HepG2 (cell line): ENCODE measurements around the gene SEPTIN5. TPM values are rescaled to one million over a fixed set of nuclear protein-coding genes. Genes with fewer than 3 reads are reported as not detected.

Experiments used
- ERF ChIP-seq: IDR thresholded peaks from 2 replicates; pipeline ENCODE4 v1.6.1; 2018; ENCODE audit warnings: missing biosample characterization, missing genetic modification reagents
- GABPA ChIP-seq, 2 experiments: IDR thresholded peaks; 2 replicates each; pipeline ENCODE4 v1.6.1; 2011 to 2016; ENCODE audit warnings: low read depth in 2 of 2, low read length in 1 of 2, missing biosample characterization in 1 of 2, missing genetic modification characterization in 1 of 2
- GABPB1 ChIP-seq: IDR thresholded peaks from 2 replicates; pipeline ENCODE4 v1.6.1; 2016; ENCODE audit warnings: mild to moderate bottlenecking, missing genetic modification reagents, moderate library complexity, missing compliant biosample characterization
- MAX ChIP-seq: IDR thresholded peaks from 2 replicates; pipeline ENCODE4 v1.6.1; 2012; ENCODE audit warnings: inconsistent platforms
- MEIS2 ChIP-seq: sonication (generic); formaldehyde crosslinking; IDR thresholded peaks from 2 replicates; pipeline ENCODE4 v1.9.0; 2021; ENCODE audit warnings: mild to moderate bottlenecking, missing genetic modification reagents
- MZF1 ChIP-seq: sonication (generic); formaldehyde crosslinking; IDR thresholded peaks from 2 replicates; pipeline ENCODE4 v1.8.1; 2023; ENCODE audit warnings: mild to moderate bottlenecking, missing genetic modification reagents, borderline replicate concordance
- NR3C1 ChIP-seq: sonication (generic); formaldehyde crosslinking; IDR thresholded peaks from 2 replicates; pipeline ENCODE4 v1.4.0; 2020; ENCODE audit warnings: missing genetic modification reagents
- PHB2 ChIP-seq: fragments of 450-650 bp; IDR thresholded peaks from 2 replicates; pipeline ENCODE4 v1.6.1; 2018; ENCODE audit not compliant: partially characterized antibody
- SP4 ChIP-seq: sonication (generic); formaldehyde crosslinking; IDR thresholded peaks from 2 replicates; pipeline ENCODE4 v1.8.1; 2023; ENCODE audit warnings: mild to moderate bottlenecking, missing genetic modification reagents
- ZBTB34 ChIP-seq: sonication (generic); formaldehyde crosslinking; IDR thresholded peaks from 2 replicates; pipeline ENCODE4 v1.8.0; 2022; ENCODE audit warnings: mild to moderate bottlenecking, missing genetic modification reagents
- ZGPAT ChIP-seq: IDR thresholded peaks from 2 replicates; pipeline ENCODE4 v1.6.1; 2016; ENCODE audit warnings: mild to moderate bottlenecking
- ZNF256 ChIP-seq: sonication (generic); formaldehyde crosslinking; conservative IDR thresholded peaks from 2 replicates; pipeline ENCODE4 v1.4.0; 2020; ENCODE audit warnings: missing genetic modification reagents
- ZNF687 ChIP-seq: sonication (generic); formaldehyde crosslinking; IDR thresholded peaks from 2 replicates; pipeline ENCODE4 v1.5.1; 2020; ENCODE audit warnings: mild to moderate bottlenecking, missing genetic modification reagents, moderate library complexity
- ZSCAN20 ChIP-seq: sonication (generic); formaldehyde crosslinking; IDR thresholded peaks from 2 replicates; pipeline ENCODE4 v1.4.0; 2020; ENCODE audit warnings: missing genetic modification reagents, mild to moderate bottlenecking, borderline replicate concordance
- polyA plus RNA-seq, 8 experiments: library from polyadenylated mRNA; depleted of rRNA in 3 of 8; stranded (reverse) in 7 of 8; unstranded in 1 of 8; fragments of >200 nt; fragmentation: Illumina TruSeq in 4 of 8; extraction: Trizol in 4 of 8; gene quantifications; 2 replicates each; pipeline versions ENCODE4 v1.2.1 to v1.2.3, GENCODE V29; 2011 to 2016; ENCODE audit warnings: low read depth in 4 of 8, missing spikeins in 1 of 8, mixed read lengths in 1 of 8; ENCODE audit not compliant: insufficient read depth in 1 of 8
- total RNA-seq, 5 experiments: library from RNA; depleted of rRNA; stranded (reverse); fragments of >200 nt; fragmentation: Illumina TruSeq; extraction: Trizol; gene quantifications; 2 replicates each; pipeline ENCODE4 v1.2.3, GENCODE V29; 2016; ENCODE audit warnings: low read depth in 1 of 5
- TF ChIP-seq, protein P1 (sequence below): sonication (generic); formaldehyde crosslinking; IDR thresholded peaks from 2 replicates; pipeline ENCODE4 v1.4.0; 2020; ENCODE audit warnings: mild to moderate bottlenecking, missing genetic modification reagents, borderline replicate concordance
- TF ChIP-seq, protein P2 (sequence below): sonication (generic); formaldehyde crosslinking; IDR thresholded peaks from 2 replicates; pipeline ENCODE4 v1.4.0; 2020; ENCODE audit warnings: missing genetic modification reagents

Gene SEPTIN5
- total and polyA plus RNA-seq, 2 of the 13 experiments (the other 11 are each of a cell fraction or from before 2014, with no cell fraction given), result 0.33 TPM; not detected in 1

GRCh38 chr22:19717691-19718455, 3.6 kb downstream of the SEPTIN5 start (continued):
- TF ChIP-seq ZNF687 (CRISPR knock-in tag), result peak; percentile 64
- TF ChIP-seq PHB2, result no peak
- peak; percentile 71 for TF ChIP-seq GABPB1
- no peak for TF ChIP-seq ZNF256 (CRISPR knock-in tag)
- no peak for TF ChIP-seq NR3C1
- no peak for TF ChIP-seq GABPA (IDR thresholded peaks at IDR 0.05; ENCODE audit: low read depth, low read length)
- TF ChIP-seq GABPA (CRISPR knock-in tag; IDR thresholded peaks at IDR 0.05; ENCODE audit: low read depth), result no peak
- TF ChIP-seq ZGPAT (CRISPR knock-in tag), result 0 out of 2 replicates have a peak, but pooled peaks have one; percentile 16
- TF ChIP-seq ZSCAN20 (CRISPR knock-in tag), result no peak; the same call in 1 of the 2 replicates
- TF ChIP-seq MAX, result peak; percentile 53; the same call in 1 of the 2 replicates
- TF ChIP-seq, protein P1, sequence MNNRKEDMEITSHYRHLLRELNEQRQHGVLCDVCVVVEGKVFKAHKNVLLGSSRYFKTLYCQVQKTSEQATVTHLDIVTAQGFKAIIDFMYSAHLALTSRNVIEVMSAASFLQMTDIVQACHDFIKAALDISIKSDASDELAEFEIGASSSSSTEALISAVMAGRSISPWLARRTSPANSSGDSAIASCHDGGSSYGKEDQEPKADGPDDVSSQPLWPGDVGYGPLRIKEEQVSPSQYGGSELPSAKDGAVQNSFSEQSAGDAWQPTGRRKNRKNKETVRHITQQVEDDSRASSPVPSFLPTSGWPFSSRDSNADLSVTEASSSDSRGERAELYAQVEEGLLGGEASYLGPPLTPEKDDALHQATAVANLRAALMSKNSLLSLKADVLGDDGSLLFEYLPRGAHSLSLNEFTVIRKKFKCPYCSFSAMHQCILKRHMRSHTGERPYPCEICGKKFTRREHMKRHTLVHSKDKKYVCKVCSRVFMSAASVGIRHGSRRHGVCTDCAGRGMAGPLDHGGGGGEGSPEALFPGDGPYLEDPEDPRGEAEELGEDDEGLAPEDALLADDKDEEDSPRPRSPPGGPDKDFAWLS (CRISPR knock-in tag), result 0 out of 2 replicates have a peak, but pooled peaks have one; percentile 58
- 0 out of 2 replicates have a peak, but pooled peaks have one; percentile 18 for TF ChIP-seq SP4 (CRISPR knock-in tag)
- no peak for TF ChIP-seq ZBTB34 (CRISPR knock-in tag)
- peak; percentile 49; the same call in 1 of the 2 replicates for TF ChIP-seq MEIS2 (CRISPR knock-in tag)
- TF ChIP-seq, protein P2, sequence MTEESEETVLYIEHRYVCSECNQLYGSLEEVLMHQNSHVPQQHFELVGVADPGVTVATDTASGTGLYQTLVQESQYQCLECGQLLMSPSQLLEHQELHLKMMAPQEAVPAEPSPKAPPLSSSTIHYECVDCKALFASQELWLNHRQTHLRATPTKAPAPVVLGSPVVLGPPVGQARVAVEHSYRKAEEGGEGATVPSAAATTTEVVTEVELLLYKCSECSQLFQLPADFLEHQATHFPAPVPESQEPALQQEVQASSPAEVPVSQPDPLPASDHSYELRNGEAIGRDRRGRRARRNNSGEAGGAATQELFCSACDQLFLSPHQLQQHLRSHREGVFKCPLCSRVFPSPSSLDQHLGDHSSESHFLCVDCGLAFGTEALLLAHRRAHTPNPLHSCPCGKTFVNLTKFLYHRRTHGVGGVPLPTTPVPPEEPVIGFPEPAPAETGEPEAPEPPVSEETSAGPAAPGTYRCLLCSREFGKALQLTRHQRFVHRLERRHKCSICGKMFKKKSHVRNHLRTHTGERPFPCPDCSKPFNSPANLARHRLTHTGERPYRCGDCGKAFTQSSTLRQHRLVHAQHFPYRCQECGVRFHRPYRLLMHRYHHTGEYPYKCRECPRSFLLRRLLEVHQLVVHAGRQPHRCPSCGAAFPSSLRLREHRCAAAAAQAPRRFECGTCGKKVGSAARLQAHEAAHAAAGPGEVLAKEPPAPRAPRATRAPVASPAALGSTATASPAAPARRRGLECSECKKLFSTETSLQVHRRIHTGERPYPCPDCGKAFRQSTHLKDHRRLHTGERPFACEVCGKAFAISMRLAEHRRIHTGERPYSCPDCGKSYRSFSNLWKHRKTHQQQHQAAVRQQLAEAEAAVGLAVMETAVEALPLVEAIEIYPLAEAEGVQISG (CRISPR knock-in tag), result no peak
- TF ChIP-seq ERF (CRISPR knock-in tag), result no peak
- TF ChIP-seq MZF1, result no peak
